Loucy (cell line): ENCODE measurements around the gene BRD4.

ENCODE experiments used
- EZH2phosphoT487 ChIP-seq: fragments of 200-600 bp; IDR thresholded peaks from 2 replicates; pipeline ENCODE4 v1.6.1; 2018; ENCODE audit warnings: antibody characterized with exemption, mild to moderate bottlenecking, moderate library complexity, borderline replicate concordance
- TF ChIP-seq, protein P1 (sequence below): fragments of 200-600 bp; sonication (generic); conservative IDR thresholded peaks from 2 replicates; pipeline ENCODE4 v1.5.1; 2014; ENCODE audit warnings: mild to moderate bottlenecking, antibody characterized with exemption, low read length

- TF ChIP-seq, protein P1, sequence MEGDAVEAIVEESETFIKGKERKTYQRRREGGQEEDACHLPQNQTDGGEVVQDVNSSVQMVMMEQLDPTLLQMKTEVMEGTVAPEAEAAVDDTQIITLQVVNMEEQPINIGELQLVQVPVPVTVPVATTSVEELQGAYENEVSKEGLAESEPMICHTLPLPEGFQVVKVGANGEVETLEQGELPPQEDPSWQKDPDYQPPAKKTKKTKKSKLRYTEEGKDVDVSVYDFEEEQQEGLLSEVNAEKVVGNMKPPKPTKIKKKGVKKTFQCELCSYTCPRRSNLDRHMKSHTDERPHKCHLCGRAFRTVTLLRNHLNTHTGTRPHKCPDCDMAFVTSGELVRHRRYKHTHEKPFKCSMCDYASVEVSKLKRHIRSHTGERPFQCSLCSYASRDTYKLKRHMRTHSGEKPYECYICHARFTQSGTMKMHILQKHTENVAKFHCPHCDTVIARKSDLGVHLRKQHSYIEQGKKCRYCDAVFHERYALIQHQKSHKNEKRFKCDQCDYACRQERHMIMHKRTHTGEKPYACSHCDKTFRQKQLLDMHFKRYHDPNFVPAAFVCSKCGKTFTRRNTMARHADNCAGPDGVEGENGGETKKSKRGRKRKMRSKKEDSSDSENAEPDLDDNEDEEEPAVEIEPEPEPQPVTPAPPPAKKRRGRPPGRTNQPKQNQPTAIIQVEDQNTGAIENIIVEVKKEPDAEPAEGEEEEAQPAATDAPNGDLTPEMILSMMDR: no peak
- TF ChIP-seq EZH2phosphoT487: no peak
Measured at GRCh38 chr19:15332311-15332996, at the start of gene BRD4.
